DOHH2 (cell line): ENCODE data around the gene AUTS2.

Experiments
- H3F3A ChIP-seq: fragments of 200-600 bp; sonication (generic), shearing (Covaris generic); 2 replicates; pipeline ENCODE4 v1.6.0; 2016; ENCODE audit warnings: antibody characterized with exemption, mild to moderate bottlenecking; ENCODE audit not compliant: control insufficient read depth, insufficient read depth
- H3K27ac ChIP-seq: fragments of 200-600 bp; sonication (generic); 2 replicates; pipeline ENCODE4 v1.5.1; 2014; ENCODE audit warnings: low read depth, mild to moderate bottlenecking, low read length, moderate library complexity
- H3K27me3 ChIP-seq: fragments of 200-600 bp; sonication (generic); 2 replicates; pipeline ENCODE4 v1.6.1; 2014; ENCODE audit warnings: mild to moderate bottlenecking, low read length, mixed read lengths; ENCODE audit not compliant: control insufficient read depth
- H3K36me3 ChIP-seq: fragments of 200-600 bp; sonication (generic); 2 replicates; pipeline ENCODE4 v1.6.1; 2014; ENCODE audit warnings: mild to moderate bottlenecking, low read length, moderate library complexity, mixed read lengths; ENCODE audit not compliant: control insufficient read depth
- H3K4me1 ChIP-seq: fragments of 200-600 bp; sonication (generic); 2 replicates; pipeline ENCODE4 v1.6.1; 2014; ENCODE audit warnings: mild to moderate bottlenecking, low read length, mixed read lengths; ENCODE audit not compliant: control insufficient read depth
- H3K4me2 ChIP-seq: fragments of 200-600 bp; sonication (generic); 2 replicates; pipeline ENCODE4 v1.6.0; 2014; ENCODE audit warnings: mild to moderate bottlenecking, low read length, moderate library complexity
- H3K4me3 ChIP-seq: fragments of 200-600 bp; sonication (generic); 2 replicates; pipeline ENCODE4 v1.5.1; 2014; ENCODE audit warnings: mild to moderate bottlenecking, low read length, mixed read lengths
- H3K79me2 ChIP-seq: fragments of 200-600 bp; sonication (generic); 2 replicates; pipeline ENCODE4 v1.6.1; 2014; ENCODE audit warnings: mild to moderate bottlenecking, low read length, mixed read lengths; ENCODE audit not compliant: control insufficient read depth
- H3K9me2 ChIP-seq: fragments of 200-600 bp; sonication (generic); replicated peaks from 2 replicates; pipeline ENCODE4 v1.6.1; 2014; ENCODE audit warnings: mild to moderate bottlenecking, low read length, mixed read lengths; ENCODE audit not compliant: control insufficient read depth
- H3K9me3 ChIP-seq: fragments of 200-600 bp; sonication (generic); 2 replicates; pipeline ENCODE4 v1.6.1; 2014; ENCODE audit warnings: antibody characterized with exemption, low read length, mixed read lengths; ENCODE audit not compliant: control insufficient read depth, insufficient read depth
- H4K20me1 ChIP-seq: fragments of 200-600 bp; sonication (generic); 2 replicates; pipeline ENCODE4 v1.6.0; 2014; ENCODE audit warnings: low read depth, mild to moderate bottlenecking, antibody characterized with exemption, low read length, moderate library complexity; ENCODE audit not compliant: control insufficient read depth, insufficient read depth
- CTCF ChIP-seq: fragments of 200-600 bp; sonication (generic); IDR thresholded peaks from one replicate; pipeline ENCODE4 v1.5.1; 2014; ENCODE audit warnings: antibody characterized with exemption, mild to moderate bottlenecking, low read depth, low read length; ENCODE audit not compliant: poor library complexity, severe bottlenecking
- EZH2phosphoT487 ChIP-seq: fragments of 200-600 bp; sonication (generic); IDR thresholded peaks from 2 replicates; pipeline ENCODE4 v1.6.1; 2017; ENCODE audit warnings: borderline replicate concordance, mild to moderate bottlenecking, antibody characterized with exemption, low read length, moderate library complexity, mixed read lengths

Gene AUTS2

GRCh38 chr7:70481570-70482123, 883.4 kb downstream of the AUTS2 start:
- no peak overlapping the region for H3K4me2 ChIP-seq
- H3K9me2 ChIP-seq = no peaks in the 10 kb centered on the region
- H3K9me3 ChIP-seq = no peaks in the 10 kb centered on the region
- no peaks in the 10 kb centered on the region for H3K27me3 ChIP-seq
- H3K4me3 ChIP-seq = no peak overlapping the region
- no peaks in the 10 kb centered on the region for H3K36me3 ChIP-seq
- no peak overlapping the region for H3K27ac ChIP-seq
- H3K4me1 ChIP-seq = no peaks in the 10 kb centered on the region
- no peaks in the 10 kb centered on the region for H4K20me1 ChIP-seq
- no peaks in the 10 kb centered on the region for H3K79me2 ChIP-seq
- no peaks in the 10 kb centered on the region for H3F3A ChIP-seq
- TF ChIP-seq EZH2phosphoT487 = no peak
- no peak for TF ChIP-seq CTCF

GRCh38 chr7:70484255-70484654, 886.0 kb downstream of the AUTS2 start:
- Histone ChIP-seq H3K27ac (no peak overlapping the region), H3F3A (no peaks in the 10 kb centered on the region), H3K9me2 (no peaks in the 10 kb centered on the region), H3K4me1 (no peaks in the 10 kb centered on the region), H3K4me2 (no peak overlapping the region), H3K9me3 (no peaks in the 10 kb centered on the region), H3K36me3 (no peaks in the 10 kb centered on the region), H3K27me3 (no peaks in the 10 kb centered on the region), H3K4me3 (no peak overlapping the region), H4K20me1 (no peaks in the 10 kb centered on the region), H3K79me2 (no peaks in the 10 kb centered on the region)
- TF ChIP-seq CTCF (no peak), EZH2phosphoT487 (no peak)

- H3K9me2 ChIP-seq = no peaks in the 10 kb centered on the region
- no peaks in the 10 kb centered on the region; the same call in 1 of the 2 replicates for H3K4me1 ChIP-seq
- no peak overlapping the region for H3K4me2 ChIP-seq
- H3K36me3 ChIP-seq = no peaks in the 10 kb centered on the region
- H3K27ac ChIP-seq = no peak overlapping the region
- no peak overlapping the region for H3K4me3 ChIP-seq
- H4K20me1 ChIP-seq = no peaks in the 10 kb centered on the region
- no peaks in the 10 kb centered on the region for H3K27me3 ChIP-seq
- no peaks in the 10 kb centered on the region for H3K79me2 ChIP-seq
- H3F3A ChIP-seq = no peaks in the 10 kb centered on the region
- TF ChIP-seq EZH2phosphoT487 = no peak
- no peak for TF ChIP-seq CTCF
- H3K9me3 ChIP-seq = no peaks in the 10 kb centered on the region
Measured at GRCh38 chr7:70486977-70487376, 888.7 kb downstream of the AUTS2 start.
